Measurements from ENCODE around the gene DFFA.

- TF ChIP-seq CTCF (IDR thresholded peaks at IDR 0.05; ENCODE audit: low read depth, low read length) (no peak), MAX (IDR thresholded peaks at IDR 0.05; ENCODE audit: low read depth, low read length) (no peak)
Measured at GRCh38 chr1:10451287-10451686, 21.0 kb downstream of the DFFA start.
